Measurements from ENCODE around the gene CCDC146.
"Not testable (repeated sequence)": the region's sequence is repeated elsewhere in the genome, so short reads cannot be mapped to it uniquely, and the experiment has no call there.

The CCDC146 gene

GRCh38 chr7:77270094-77270480 is 147.7 kb downstream of the CCDC146 start:
- no peak overlapping the region for H3K9ac ChIP-seq (ENCODE audit: low read length)
- H3K4me3 ChIP-seq (ENCODE audit: insufficient read depth, low read length, poor library complexity, severe bottlenecking): no peak overlapping the region
- no peaks in the 10 kb centered on the region for H3K9me2 ChIP-seq (replicated peaks; ENCODE audit: insufficient read depth, low read length)
- no peaks in the 10 kb centered on the region for H3K27me3 ChIP-seq (ENCODE audit: low read length)
- no peak overlapping the region for H2AFZ ChIP-seq (ENCODE audit: low read depth, low read length, severe bottlenecking)
- TF ChIP-seq CTCF (IDR thresholded peaks at IDR 0.05; ENCODE audit: insufficient read depth, low read length, poor library complexity, severe bottlenecking): no peak
- H3K79me2 ChIP-seq (ENCODE audit: insufficient read depth, low read length): no peaks in the 10 kb centered on the region
- no peaks in the 10 kb centered on the region for H3F3A ChIP-seq (ENCODE audit: insufficient read depth)
- H3K27ac ChIP-seq (ENCODE audit: low read depth, low read length): no peak overlapping the region
- no peak overlapping the region for H3K4me2 ChIP-seq (ENCODE audit: low read depth, low read length, poor library complexity, severe bottlenecking)
- no peaks in the 10 kb centered on the region for H3K9me3 ChIP-seq (ENCODE audit: insufficient read depth, low read length)
- no peaks in the 10 kb centered on the region for H4K20me1 ChIP-seq (ENCODE audit: low read depth, low read length)
- no peaks in the 10 kb centered on the region for H3K36me3 ChIP-seq (ENCODE audit: low read length)

- H4K20me1 ChIP-seq (ENCODE audit: low read depth, low read length): no peaks in the 10 kb centered on the region
- H3K4me2 ChIP-seq (ENCODE audit: low read depth, low read length, poor library complexity, severe bottlenecking): no peak overlapping the region
- no peaks in the 10 kb centered on the region for H3K27me3 ChIP-seq (ENCODE audit: low read length)
- no peaks in the 10 kb centered on the region for H3K79me2 ChIP-seq (ENCODE audit: insufficient read depth, low read length)
- no peak overlapping the region for H2AFZ ChIP-seq (ENCODE audit: low read depth, low read length, severe bottlenecking)
- no peak overlapping the region for H3K27ac ChIP-seq (ENCODE audit: low read depth, low read length)
- no peaks in the 10 kb centered on the region for H3K9me2 ChIP-seq (replicated peaks; ENCODE audit: insufficient read depth, low read length)
- no peaks in the 10 kb centered on the region for H3F3A ChIP-seq (ENCODE audit: insufficient read depth)
- no peak overlapping the region for H3K4me3 ChIP-seq (ENCODE audit: insufficient read depth, low read length, poor library complexity, severe bottlenecking)
- no peak overlapping the region for H3K9ac ChIP-seq (ENCODE audit: low read length)
- TF ChIP-seq EZH2phosphoT487 (conservative IDR thresholded peaks at IDR 0.05; ENCODE audit: low read length) (no peak), CTCF (IDR thresholded peaks at IDR 0.05; ENCODE audit: insufficient read depth, low read length, poor library complexity, severe bottlenecking) (no peak)
- no peaks in the 10 kb centered on the region for H3K9me3 ChIP-seq (ENCODE audit: insufficient read depth, low read length)
- H3K36me3 ChIP-seq (ENCODE audit: low read length): no peaks in the 10 kb centered on the region
Observed at GRCh38 chr7:77271766-77272165, 149.4 kb downstream of the CCDC146 start.

DNA sequence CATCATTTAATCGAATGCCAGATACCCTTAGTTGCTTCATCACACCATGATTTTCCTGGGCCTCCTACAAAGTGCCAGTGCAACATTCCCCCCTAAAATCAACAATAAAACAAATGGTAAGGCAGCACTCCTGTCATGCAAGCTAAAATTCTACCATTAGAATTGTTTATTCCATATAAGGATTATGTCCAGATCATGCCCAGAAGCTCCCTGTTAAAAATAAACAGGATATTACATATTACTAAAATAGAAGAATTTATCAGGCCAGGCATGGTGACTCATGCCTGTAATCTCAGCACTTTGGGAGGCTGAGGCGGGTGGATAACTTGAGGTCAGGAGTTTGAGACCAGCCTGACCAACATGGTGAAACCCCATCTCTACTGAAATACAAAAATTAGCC is 153.2 kb downstream of the CCDC146 start:
- not testable (repeated sequence) for H3K9me2 ChIP-seq (replicated peaks; ENCODE audit: insufficient read depth, low read length); H3K4me3 ChIP-seq (ENCODE audit: insufficient read depth, low read length, poor library complexity, severe bottlenecking); H4K20me1 ChIP-seq (ENCODE audit: low read depth, low read length); H2AFZ ChIP-seq (ENCODE audit: low read depth, low read length, severe bottlenecking); H3K27me3 ChIP-seq (ENCODE audit: low read length); H3F3A ChIP-seq (ENCODE audit: insufficient read depth); H3K4me2 ChIP-seq (ENCODE audit: low read depth, low read length, poor library complexity, severe bottlenecking); H3K9ac ChIP-seq (ENCODE audit: low read length); H3K9me3 ChIP-seq (ENCODE audit: insufficient read depth, low read length); H3K79me2 ChIP-seq (ENCODE audit: insufficient read depth, low read length); H3K36me3 ChIP-seq (ENCODE audit: low read length); H3K27ac ChIP-seq (ENCODE audit: low read depth, low read length)

- Histone ChIP-seq H2AFZ (ENCODE audit: low read depth, low read length, severe bottlenecking) (no peak overlapping the region), H3K4me2 (ENCODE audit: low read depth, low read length, poor library complexity, severe bottlenecking) (no peak overlapping the region), H3K9me2 (replicated peaks; ENCODE audit: insufficient read depth, low read length) (no peaks in the 10 kb centered on the region), H3K36me3 (ENCODE audit: low read length) (no peaks in the 10 kb centered on the region), H3K79me2 (ENCODE audit: insufficient read depth, low read length) (no peaks in the 10 kb centered on the region), H3F3A (ENCODE audit: insufficient read depth) (no peaks in the 10 kb centered on the region), H3K27ac (ENCODE audit: low read depth, low read length) (no peak overlapping the region), H3K9ac (ENCODE audit: low read length) (no peak overlapping the region), H3K4me3 (ENCODE audit: insufficient read depth, low read length, poor library complexity, severe bottlenecking) (no peak overlapping the region), H4K20me1 (ENCODE audit: low read depth, low read length) (no peaks in the 10 kb centered on the region), H3K9me3 (ENCODE audit: insufficient read depth, low read length) (no peaks in the 10 kb centered on the region), H3K27me3 (ENCODE audit: low read length) (no peaks in the 10 kb centered on the region)
- TF ChIP-seq CTCF (IDR thresholded peaks at IDR 0.05; ENCODE audit: insufficient read depth, low read length, poor library complexity, severe bottlenecking) (no peak), EZH2phosphoT487 (conservative IDR thresholded peaks at IDR 0.05; ENCODE audit: low read length) (no peak)
Observed at GRCh38 chr7:77276120-77276519, 153.7 kb downstream of the CCDC146 start.
